Choroid plexus epithelial cell (primary cell): ENCODE data around the gene ABCA7.
A peak's percentile ranks its signal among the peaks of the same experiment; 100 is the strongest.

ENCODE experiments used
- DNase-seq: peaks from one replicate; pipeline ENCODE4 v3.0.0-alpha.2; 2010; ENCODE audit warnings: low read depth
- H3K4me3 ChIP-seq: 2 replicates; pipeline ENCODE4 v1.5.1; 2011; ENCODE audit warnings: low read depth, mild to moderate bottlenecking, control low read depth, low read length, moderate library complexity
- CTCF ChIP-seq: conservative IDR thresholded peaks from 2 replicates; pipeline ENCODE4 v1.5.1; 2011; ENCODE audit warnings: low read depth, mild to moderate bottlenecking, control low read depth, inconsistent platforms, low read length, moderate library complexity

The ABCA7 gene

GRCh38 chr19:1055886-1056620, 16.1 kb downstream of the ABCA7 start:
- H3K4me3 ChIP-seq: no peak overlapping the region
- TF ChIP-seq CTCF: no peak
- no peak for DNase-seq

GRCh38 chr19:1057176-1057855, 17.4 kb downstream of the ABCA7 start:
- DNase-seq: peak; percentile 70
- H3K4me3 ChIP-seq: no peak overlapping the region
- no peak for TF ChIP-seq CTCF

- DNase-seq: no peak
- H3K4me3 ChIP-seq: no peak overlapping the region
- TF ChIP-seq CTCF: no peak
Measured at GRCh38 chr19:1058112-1058511, 18.2 kb downstream of the ABCA7 start.

DNA sequence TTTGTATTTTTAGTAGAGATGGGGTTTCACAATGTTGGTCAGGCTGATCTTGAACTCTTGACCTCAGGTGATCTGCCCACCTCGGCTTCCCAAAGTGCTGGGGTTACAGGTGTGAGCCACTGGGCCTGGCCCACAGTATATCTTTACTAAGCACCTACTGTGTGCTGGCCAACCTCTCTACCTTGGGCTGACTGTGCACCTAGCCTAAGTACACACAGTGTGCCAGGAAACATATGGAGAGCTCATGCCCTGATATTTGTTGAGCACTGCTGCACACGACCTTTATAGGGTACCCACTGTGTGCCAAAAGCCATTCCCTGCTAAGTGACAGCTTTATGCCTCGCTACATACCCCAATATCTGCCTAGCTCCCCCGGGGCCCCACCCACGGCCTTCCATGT, 20.8 kb downstream of the ABCA7 start:
- no peak for TF ChIP-seq CTCF
- H3K4me3 ChIP-seq: no peak overlapping the region
- no peak for DNase-seq

GRCh38 chr19:1061987-1062386, 22.1 kb downstream of the ABCA7 start:
- no peak for DNase-seq
- no peak for TF ChIP-seq CTCF
- H3K4me3 ChIP-seq: no peak overlapping the region

- H3K4me3 ChIP-seq: no peak overlapping the region
- no peak for DNase-seq
- TF ChIP-seq CTCF: no peak
Measured at GRCh38 chr19:1062387-1063029, 22.6 kb downstream of the ABCA7 start.
